ENCODE results near the gene KCNH3. TPM values are rescaled to one million over a fixed set of nuclear protein-coding genes. Genes with fewer than 3 reads are reported as not detected.

KCNH3 gene
- total and polyA plus RNA-seq, 9 donors: 0.13 to 5.9 (median 0.72) TPM; not detected in 2

GRCh38 chr12:49548822-49549648, 10.2 kb downstream of the KCNH3 start:
- Histone ChIP-seq H3K4me1 (ENCODE audit: insufficient read depth) (peaks cover 9% of the 10 kb centered on the region), H3K27ac (no peak overlapping the region), H3K4me3 (peak overlapping the region; percentile 28), H3K9me3 (no peaks in the 10 kb centered on the region), H3K36me3 (no peaks in the 10 kb centered on the region), H3K27me3 (no peaks in the 10 kb centered on the region)
- WGBS, 3 donors: 11 to 13% (median 11%) methylated on average over 67 to 70 of the region's 70 CpGs
- intact Hi-C loops (cut with DNase I): no loop called here
- peak in 1 of 5 donors; percentile 63 for DNase-seq
- TF ChIP-seq CTCF (IDR thresholded peaks at IDR 0.05): peak in 1 of 3 donors; percentile 41
- no peak for TF ChIP-seq POLR2A (IDR thresholded peaks at IDR 0.05)
- TF ChIP-seq EP300 (IDR thresholded peaks at IDR 0.05): no peak

GRCh38 chr12:49549735-49550692, 11.2 kb downstream of the KCNH3 start:
- Histone ChIP-seq H3K4me3 (no peak overlapping the region), H3K9me3 (no peaks in the 10 kb centered on the region), H3K36me3 (no peaks in the 10 kb centered on the region), H3K27ac (no peak overlapping the region), H3K27me3 (no peaks in the 10 kb centered on the region), H3K4me1 (ENCODE audit: insufficient read depth) (peaks cover 9% of the 10 kb centered on the region)
- 95% methylated on average over 27 to 28 of the region's 28 CpGs for WGBS, 3 donors
- intact Hi-C loops (cut with DNase I): no loop called here
- DNase-seq: peak in 1 of 5 donors; percentile 30
- TF ChIP-seq CTCF (IDR thresholded peaks at IDR 0.05) (no peak), POLR2A (IDR thresholded peaks at IDR 0.05) (no peak), EP300 (IDR thresholded peaks at IDR 0.05) (no peak)

- 86 to 89% (median 86%) methylated on average over 6 of the region's 6 CpGs for WGBS, 3 donors
- peaks cover 9% of the 10 kb centered on the region for H3K4me1 ChIP-seq (ENCODE audit: insufficient read depth)
- H3K36me3 ChIP-seq: no peaks in the 10 kb centered on the region
- H3K27ac ChIP-seq: no peak overlapping the region
- H3K4me3 ChIP-seq: no peak overlapping the region
- no peaks in the 10 kb centered on the region for H3K9me3 ChIP-seq
- TF ChIP-seq CTCF (IDR thresholded peaks at IDR 0.05) (no peak), EP300 (IDR thresholded peaks at IDR 0.05) (no peak), POLR2A (IDR thresholded peaks at IDR 0.05) (no peak)
- intact Hi-C loops (cut with DNase I): no loop called here
- DNase-seq: peak in 1 of 5 donors; percentile 7
- H3K27me3 ChIP-seq: no peaks in the 10 kb centered on the region
These were observed 11.9 kb downstream of the KCNH3 start for GRCh38 chr12:49550693-49551252.

- Histone ChIP-seq H3K4me1 (ENCODE audit: insufficient read depth) (peaks cover 9% of the 10 kb centered on the region), H3K4me3 (no peak overlapping the region), H3K27ac (no peak overlapping the region), H3K9me3 (no peaks in the 10 kb centered on the region), H3K27me3 (no peaks in the 10 kb centered on the region), H3K36me3 (no peaks in the 10 kb centered on the region)
- intact Hi-C loops (cut with DNase I): no loop called here
- whole genome bisulfite sequencing, 3 donors: 61 to 68% (median 64%) methylated on average over 7 of the region's 7 CpGs
- DNase-seq: peak in 1 of 5 donors; percentile 29
- TF ChIP-seq POLR2A (IDR thresholded peaks at IDR 0.05) (no peak), EP300 (IDR thresholded peaks at IDR 0.05) (no peak), CTCF (IDR thresholded peaks at IDR 0.05) (no peak)
These were observed 13.2 kb downstream of the KCNH3 start for GRCh38 chr12:49552014-49552413.
